HUES48 (cell line): ENCODE results near the gene HOXD4.

Source experiments
- H3K27ac ChIP-seq: one replicate; pipeline ENCODE4 v1.7.0; 2013; ENCODE audit warnings: low read depth, low read length, inconsistent platforms
- H3K27me3 ChIP-seq: 2 replicates; pipeline ENCODE4 v1.6.1; 2013; ENCODE audit warnings: mild to moderate bottlenecking, low read length; ENCODE audit not compliant: control insufficient read depth, insufficient read depth
- H3K36me3 ChIP-seq: 2 replicates; pipeline ENCODE4 v1.6.1; 2013; ENCODE audit warnings: low read length; ENCODE audit not compliant: control insufficient read depth, insufficient read depth
- H3K4me1 ChIP-seq: 2 replicates; pipeline ENCODE4 v1.6.1; 2013; ENCODE audit warnings: mild to moderate bottlenecking, low read length; ENCODE audit not compliant: control insufficient read depth, insufficient read depth
- H3K4me3 ChIP-seq: 2 replicates; pipeline ENCODE4 v1.5.1; 2013; ENCODE audit warnings: mild to moderate bottlenecking, low read depth, low read length
- H3K9ac ChIP-seq: 2 replicates; pipeline ENCODE4 v1.6.1; 2013; ENCODE audit warnings: mild to moderate bottlenecking, low read depth, low read length, moderate library complexity
- H3K9me3 ChIP-seq: 2 replicates; pipeline ENCODE4 v1.6.1; 2013; ENCODE audit warnings: low read length; ENCODE audit not compliant: control insufficient read depth, insufficient read depth

Gene HOXD4

GRCh38 chr2:176151442-176152287 is at the start of gene HOXD4:
HOXD4 (plus strand) TSS chr2:176151550; CDS start chr2:176151634, 84 bp downstream.
- Histone ChIP-seq H3K9ac (no peak within 1 kb of the TSS), H3K27ac (no peak within 1 kb of the TSS), H3K9me3 (peaks cover 2% of the 10 kb centered on the region; the same call in 1 of the 2 replicates), H3K27me3 (peaks cover 100% of the 10 kb centered on the region), H3K4me3 (peak within 1 kb of the TSS; percentile 17; the same call in 1 of the 2 replicates), H3K36me3 (no peaks in the 10 kb centered on the region), H3K4me1 (peaks cover 12% of the 10 kb centered on the region; the same call in 1 of the 2 replicates)

- Histone ChIP-seq H3K4me1 (peaks cover 24% of the 10 kb centered on the region), H3K27ac (no peak overlapping the region), H3K9me3 (no peaks in the 10 kb centered on the region; the same call in 1 of the 2 replicates), H3K9ac (no peak overlapping the region), H3K4me3 (no peak overlapping the region), H3K27me3 (peaks cover 100% of the 10 kb centered on the region), H3K36me3 (no peaks in the 10 kb centered on the region)
Observed at GRCh38 chr2:176101842-176102241, 49.5 kb upstream of the HOXD4 start.

GRCh38 chr2:176102309-176102866 is 49.0 kb upstream of the HOXD4 start:
- Histone ChIP-seq H3K4me1 (peaks cover 23% of the 10 kb centered on the region; the same call in 1 of the 2 replicates), H3K9me3 (no peaks in the 10 kb centered on the region; the same call in 1 of the 2 replicates), H3K9ac (no peak overlapping the region), H3K36me3 (no peaks in the 10 kb centered on the region), H3K27me3 (peaks cover 100% of the 10 kb centered on the region), H3K27ac (no peak overlapping the region), H3K4me3 (no peak overlapping the region)

- Histone ChIP-seq H3K9ac (no peak overlapping the region), H3K27ac (no peak overlapping the region), H3K4me1 (peaks cover 18% of the 10 kb centered on the region; the same call in 1 of the 2 replicates), H3K36me3 (no peaks in the 10 kb centered on the region), H3K9me3 (no peaks in the 10 kb centered on the region; the same call in 1 of the 2 replicates), H3K27me3 (peaks cover 99% of the 10 kb centered on the region), H3K4me3 (no peak overlapping the region)
Observed at GRCh38 chr2:176103194-176103593, 48.2 kb upstream of the HOXD4 start.

GRCh38 chr2:176103742-176104315 is 47.5 kb upstream of the HOXD4 start:
- Histone ChIP-seq H3K27me3 (peaks cover 99% of the 10 kb centered on the region), H3K4me3 (no peak overlapping the region), H3K9ac (no peak overlapping the region), H3K27ac (no peak overlapping the region), H3K4me1 (peaks cover 14% of the 10 kb centered on the region; the same call in 1 of the 2 replicates), H3K36me3 (no peaks in the 10 kb centered on the region), H3K9me3 (no peaks in the 10 kb centered on the region; the same call in 1 of the 2 replicates)

GRCh38 chr2:176104316-176105077 is 46.9 kb upstream of the HOXD4 start:
- Histone ChIP-seq H3K9ac (no peak overlapping the region), H3K27me3 (peaks cover 99% of the 10 kb centered on the region), H3K4me3 (no peak overlapping the region), H3K36me3 (no peaks in the 10 kb centered on the region), H3K27ac (no peak overlapping the region), H3K4me1 (peaks cover 12% of the 10 kb centered on the region; the same call in 1 of the 2 replicates), H3K9me3 (no peaks in the 10 kb centered on the region; the same call in 1 of the 2 replicates)

- H3K36me3 ChIP-seq = no peaks in the 10 kb centered on the region
- no peak overlapping the region for H3K27ac ChIP-seq
- peaks cover 99% of the 10 kb centered on the region for H3K27me3 ChIP-seq
- no peak overlapping the region for H3K4me3 ChIP-seq
- peaks cover 7% of the 10 kb centered on the region; the same call in 1 of the 2 replicates for H3K4me1 ChIP-seq
- no peaks in the 10 kb centered on the region; the same call in 1 of the 2 replicates for H3K9me3 ChIP-seq
- H3K9ac ChIP-seq = no peak overlapping the region
Observed at GRCh38 chr2:176105078-176105729, 46.1 kb upstream of the HOXD4 start.

- H3K27me3 ChIP-seq = peaks cover 99% of the 10 kb centered on the region
- H3K9me3 ChIP-seq = no peaks in the 10 kb centered on the region; the same call in 1 of the 2 replicates
- H3K36me3 ChIP-seq = no peaks in the 10 kb centered on the region
- H3K27ac ChIP-seq = no peak overlapping the region
- peaks cover 7% of the 10 kb centered on the region; the same call in 1 of the 2 replicates for H3K4me1 ChIP-seq
- no peak overlapping the region for H3K4me3 ChIP-seq
- no peak overlapping the region for H3K9ac ChIP-seq
Observed at GRCh38 chr2:176105730-176106580, 45.4 kb upstream of the HOXD4 start.

GRCh38 chr2:176106581-176107539 is 44.5 kb upstream of the HOXD4 start, which contains the start of gene HOXD11:
HOXD11 (plus strand) TSS chr2:176107280; CDS start chr2:176107356, 76 bp downstream.
- H3K27ac ChIP-seq = no peak within 1 kb of the TSS

More at GRCh38 chr2:176106581-176107539, 44.5 kb upstream of the HOXD4 start, which contains the start of gene HOXD11:
- Histone ChIP-seq H3K4me3 (peak within 1 kb of the TSS; percentile 2; the same call in 1 of the 2 replicates), H3K9me3 (no peaks in the 10 kb centered on the region), H3K9ac (no peak within 1 kb of the TSS), H3K36me3 (no peaks in the 10 kb centered on the region), H3K4me1 (peaks cover 7% of the 10 kb centered on the region; the same call in 1 of the 2 replicates), H3K27me3 (peaks cover 99% of the 10 kb centered on the region)
